GM12878 (cell line): Measurements from ENCODE around the gene TPP2.

ENCODE experiments used
- BCL11A ChIP-seq: IDR thresholded peaks from 2 replicates; pipeline ENCODE4 v1.6.1; 2011; ENCODE audit warnings: low read depth, low read length
- POLR2A ChIP-seq: IDR thresholded peaks from 2 replicates; pipeline ENCODE4 v1.6.1; 2011; ENCODE audit warnings: low read depth, mild to moderate bottlenecking, low read length
- POU2F2 ChIP-seq: IDR thresholded peaks from 3 replicates; pipeline ENCODE4 v1.6.1; 2011; ENCODE audit warnings: low read depth, mild to moderate bottlenecking, low read length, borderline replicate concordance
- RCOR1 ChIP-seq: conservative IDR thresholded peaks from 2 replicates; pipeline ENCODE4 v1.6.1; 2012; ENCODE audit warnings: low read depth, low read length, improper control_type of control experiment

- TF ChIP-seq RCOR1, result no peak
- no peak for TF ChIP-seq BCL11A
- no peak for TF ChIP-seq POU2F2
- TF ChIP-seq POLR2A, result no peak
Observed at GRCh38 chr13:102620516-102620915, 23.7 kb downstream of the TPP2 start.
